ENCODE measurements around the gene ASPRV1.

- TF ChIP-seq CTCF (IDR thresholded peaks at IDR 0.05 in 2 of 3, conservative IDR thresholded peaks at IDR 0.05 in 1 of 3; ENCODE audit: control insufficient read depth in 2 of 3, extremely low read depth in 1 of 3, insufficient read depth in 1 of 3, low read depth in 3 of 3, low read length in 3 of 3) (no peak), ELK1 (IDR thresholded peaks at IDR 0.05; ENCODE audit: low read depth, low read length) (no peak), USF1 (IDR thresholded peaks at IDR 0.05; ENCODE audit: borderline replicate concordance, extremely low read length, insufficient read depth, low read depth, low read length) (no peak), ASH2L (IDR thresholded peaks at IDR 0.05; ENCODE audit: borderline replicate concordance, low read depth) (no peak), YY1 (IDR thresholded peaks at IDR 0.05; ENCODE audit: low read depth, low read length) (no peak), FOXK2 (IDR thresholded peaks at IDR 0.05) (no peak), EZH2 (IDR thresholded peaks at IDR 0.05; ENCODE audit: borderline replicate concordance, control insufficient read depth, low read depth, low read length) (no peak), YBX1 (IDR thresholded peaks at IDR 0.05) (no peak), EP300 (IDR thresholded peaks at IDR 0.05; ENCODE audit: borderline replicate concordance in 1 of 2, control insufficient read depth in 1 of 2, low read depth in 2 of 2, low read length in 2 of 2) (no peak), POLR2AphosphoS5 (IDR thresholded peaks at IDR 0.05; ENCODE audit: low read length) (no peak), ZNF592 (IDR thresholded peaks at IDR 0.05) (no peak), MYC (IDR thresholded peaks at IDR 0.05; ENCODE audit: insufficient read depth, insufficient read length, insufficient replicate concordance, low read length, severe bottlenecking) (no peak), MXI1 (IDR thresholded peaks at IDR 0.05; ENCODE audit: low read depth, low read length) (no peak)
Observed at GRCh38 chr2:69945941-69946340, 15.5 kb downstream of the ASPRV1 start.
